HepG2 (cell line): Measurements from ENCODE around the gene CAD. TPM values are rescaled to one million over a fixed set of nuclear protein-coding genes. Genes with fewer than 3 reads are reported as not detected.

Source experiments
- CEBPB ChIP-seq: IDR thresholded peaks from 2 replicates; pipeline ENCODE4 v1.6.1; 2011; ENCODE audit warnings: low read depth, low read length, improper control_type of control experiment, borderline replicate concordance
- SNAPC4 ChIP-seq: sonication (generic); formaldehyde crosslinking; IDR thresholded peaks from 2 replicates; pipeline ENCODE4 v1.4.0; 2020; ENCODE audit warnings: mild to moderate bottlenecking, missing genetic modification reagents
- THAP9 ChIP-seq: sonication (generic); formaldehyde crosslinking; IDR thresholded peaks from 2 replicates; pipeline ENCODE4; 2020; ENCODE audit warnings: missing genetic modification reagents, mild to moderate bottlenecking, borderline replicate concordance
- ZBED4 ChIP-seq: sonication (generic); formaldehyde crosslinking; IDR thresholded peaks from 2 replicates; pipeline ENCODE4 v1.4.0; 2020; ENCODE audit warnings: missing genetic modification reagents, borderline replicate concordance
- ZBTB43 ChIP-seq: sonication (generic); formaldehyde crosslinking; conservative IDR thresholded peaks from 2 replicates; pipeline ENCODE4 v1.4.0; 2020; ENCODE audit warnings: missing genetic modification reagents
- ZNF407 ChIP-seq: sonication (generic); formaldehyde crosslinking; IDR thresholded peaks from one replicate; pipeline ENCODE4 v1.5.1; 2020; ENCODE audit warnings: mild to moderate bottlenecking, missing genetic modification reagents; ENCODE audit errors: not compliant biosample characterization
- polyA plus RNA-seq, 8 experiments: library from polyadenylated mRNA; depleted of rRNA in 3 of 8; stranded (reverse) in 7 of 8; unstranded in 1 of 8; fragments of >200 nt; fragmentation: Illumina TruSeq in 4 of 8; extraction: Trizol in 4 of 8; gene quantifications; 2 replicates each; pipeline versions ENCODE4 v1.2.1 to v1.2.3, GENCODE V29; 2011 to 2016; ENCODE audit warnings: low read depth in 4 of 8, missing spikeins in 1 of 8, mixed read lengths in 1 of 8; ENCODE audit not compliant: insufficient read depth in 1 of 8
- total RNA-seq, 5 experiments: library from RNA; depleted of rRNA; stranded (reverse); fragments of >200 nt; fragmentation: Illumina TruSeq; extraction: Trizol; gene quantifications; 2 replicates each; pipeline ENCODE4 v1.2.3, GENCODE V29; 2016; ENCODE audit warnings: low read depth in 1 of 5

The CAD gene
- total and polyA plus RNA-seq, 2 of the 13 experiments (the other 11 are each of a cell fraction or from before 2014, with no cell fraction given): 21.7 to 37.0 TPM

GRCh38 chr2:27291865-27292264 lies 74.7 kb downstream of the CAD start (continued):
- TF ChIP-seq THAP9 (CRISPR knock-in tag) (no peak), ZNF407 (CRISPR knock-in tag) (no peak), ZBTB43 (CRISPR knock-in tag) (no peak), ZBED4 (no peak), SNAPC4 (CRISPR knock-in tag) (no peak), CEBPB (no peak)
